Stimulated activated CD4-positive, alpha-beta T cell treated with anti-CD3 and anti-CD28 coated beads, Interleukin-15, amount 100 ng/mL, for 1 hour (primary cell): ENCODE data around the gene BST1.

Experiments used
- DNase-seq, 2 donors: peaks; one replicate each; pipeline ENCODE4 v3.0.0-alpha.2; 2020; ENCODE audit warnings: low read depth in 1 of 2, low spot score in 1 of 2

The BST1 gene

DNA sequence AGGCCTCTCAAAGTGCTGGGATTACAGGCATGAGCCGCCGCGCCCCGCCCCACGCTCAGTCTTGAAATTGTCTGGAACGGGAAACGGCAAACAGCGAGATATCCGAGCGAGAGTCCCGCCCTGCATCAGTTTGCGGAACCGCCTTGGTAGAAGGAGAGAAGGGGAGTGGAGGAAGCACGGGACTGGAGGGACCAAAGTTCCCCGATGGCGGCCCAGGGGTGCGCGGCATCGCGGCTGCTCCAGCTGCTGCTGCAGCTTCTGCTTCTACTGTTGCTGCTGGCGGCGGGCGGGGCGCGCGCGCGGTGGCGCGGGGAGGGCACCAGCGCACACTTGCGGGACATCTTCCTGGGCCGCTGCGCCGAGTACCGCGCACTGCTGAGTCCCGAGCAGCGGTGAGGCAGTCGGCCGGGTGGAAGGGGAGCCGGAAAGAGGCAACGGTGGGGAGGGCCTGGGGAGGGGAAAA lies at the start of gene BST1:
Gene BST1, plus strand, starts transcription at position 125 of the 463 bp plus-strand sequence. Its CDS starts 80 bp downstream, at position 205.
- peak; percentile 12 to 18 for DNase-seq

DNA sequence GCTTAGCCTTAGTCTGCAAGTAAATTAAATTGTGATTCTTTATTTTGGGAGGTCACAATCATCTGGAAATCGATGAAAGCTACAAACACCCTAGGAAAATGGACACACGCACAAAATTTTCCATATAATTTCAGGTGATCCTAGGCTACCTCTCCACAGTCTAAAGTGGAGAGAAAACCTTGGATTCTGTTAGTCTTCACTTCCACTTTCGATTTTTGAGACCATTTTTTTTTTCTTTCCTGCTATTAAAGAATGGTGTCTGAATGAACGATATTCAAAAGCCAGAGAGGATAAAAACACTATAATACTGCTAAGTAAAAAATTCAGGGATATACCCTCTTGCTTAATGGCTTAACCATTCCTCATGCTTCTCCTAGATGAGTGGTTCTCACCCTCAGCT lies 49.4 kb upstream of the BST1 start:
- no peak for DNase-seq

GRCh38 chr4:15653864-15654592 lies 48.8 kb upstream of the BST1 start:
- no peak for DNase-seq

- DNase-seq, result peak; percentile 12 to 16
These were observed 48.2 kb upstream of the BST1 start for GRCh38 chr4:15654593-15655222.

GRCh38 chr4:15655223-15656037 lies 47.4 kb upstream of the BST1 start, which contains the start of gene FBXL5:
FBXL5 (minus strand) TSS chr4:15655357; CDS start chr4:15655287, 70 bp downstream.
- peak; percentile 68 to 79 for DNase-seq

GRCh38 chr4:15656038-15656470 lies 46.8 kb upstream of the BST1 start:
- DNase-seq, result no peak

- DNase-seq, result no peak
These were observed 45.5 kb upstream of the BST1 start for GRCh38 chr4:15657366-15657765.

DNA sequence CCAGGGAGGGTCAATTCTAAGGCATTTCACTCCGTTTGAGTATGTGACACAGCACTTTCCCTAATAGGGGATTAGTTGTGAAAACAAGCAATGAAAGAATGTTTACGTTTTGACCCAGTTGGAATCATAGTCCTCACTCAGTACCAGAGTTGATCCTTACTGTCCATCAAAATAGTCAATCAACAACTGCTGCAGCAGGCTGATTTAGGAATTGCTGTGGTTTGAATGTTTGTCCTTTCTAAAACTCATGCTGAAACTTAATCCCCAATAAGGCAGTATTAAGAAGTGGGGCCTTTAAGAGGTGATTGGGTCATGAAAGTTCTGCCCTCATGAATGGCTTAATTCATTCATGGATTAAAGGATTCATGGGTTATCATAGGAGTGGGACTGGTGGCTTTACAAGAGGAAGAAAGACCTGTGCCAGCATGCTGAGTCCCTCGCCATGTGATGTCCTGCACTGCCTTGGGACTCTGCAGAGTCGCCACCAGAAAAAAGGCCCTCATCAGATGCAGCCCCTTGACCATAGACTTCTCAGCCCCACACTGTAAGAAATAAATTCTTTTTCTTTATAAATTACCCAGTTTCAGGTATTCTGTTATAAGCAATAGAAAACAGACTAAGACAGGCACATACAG lies 44.6 kb upstream of the BST1 start:
- no peak for DNase-seq

DNA sequence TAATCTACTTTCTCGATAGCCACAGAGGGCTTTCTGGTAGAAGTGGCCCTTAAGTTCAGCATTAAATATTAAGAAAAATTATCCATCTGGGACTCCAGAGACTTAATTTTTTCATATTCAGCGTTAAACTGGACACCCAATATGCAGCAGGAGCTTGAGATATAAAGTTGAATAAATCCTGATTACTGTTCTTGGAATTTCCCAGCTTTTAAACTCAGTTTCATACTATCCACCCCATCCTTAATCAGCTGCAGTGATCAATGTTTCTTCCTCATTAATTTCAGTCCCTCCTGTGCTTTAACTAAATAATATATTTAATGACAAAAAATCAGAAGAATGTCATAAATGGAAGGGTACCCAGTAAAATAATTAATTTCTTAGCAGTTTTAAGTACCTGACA lies 44.1 kb upstream of the BST1 start:
- no peak for DNase-seq

GRCh38 chr4:15659768-15660570 lies 42.9 kb upstream of the BST1 start:
- no peak for DNase-seq

GRCh38 chr4:15665753-15666365 lies 37.0 kb upstream of the BST1 start:
- DNase-seq, result no peak

- no peak for DNase-seq
These were observed 35.9 kb upstream of the BST1 start for GRCh38 chr4:15667006-15667405.

DNA sequence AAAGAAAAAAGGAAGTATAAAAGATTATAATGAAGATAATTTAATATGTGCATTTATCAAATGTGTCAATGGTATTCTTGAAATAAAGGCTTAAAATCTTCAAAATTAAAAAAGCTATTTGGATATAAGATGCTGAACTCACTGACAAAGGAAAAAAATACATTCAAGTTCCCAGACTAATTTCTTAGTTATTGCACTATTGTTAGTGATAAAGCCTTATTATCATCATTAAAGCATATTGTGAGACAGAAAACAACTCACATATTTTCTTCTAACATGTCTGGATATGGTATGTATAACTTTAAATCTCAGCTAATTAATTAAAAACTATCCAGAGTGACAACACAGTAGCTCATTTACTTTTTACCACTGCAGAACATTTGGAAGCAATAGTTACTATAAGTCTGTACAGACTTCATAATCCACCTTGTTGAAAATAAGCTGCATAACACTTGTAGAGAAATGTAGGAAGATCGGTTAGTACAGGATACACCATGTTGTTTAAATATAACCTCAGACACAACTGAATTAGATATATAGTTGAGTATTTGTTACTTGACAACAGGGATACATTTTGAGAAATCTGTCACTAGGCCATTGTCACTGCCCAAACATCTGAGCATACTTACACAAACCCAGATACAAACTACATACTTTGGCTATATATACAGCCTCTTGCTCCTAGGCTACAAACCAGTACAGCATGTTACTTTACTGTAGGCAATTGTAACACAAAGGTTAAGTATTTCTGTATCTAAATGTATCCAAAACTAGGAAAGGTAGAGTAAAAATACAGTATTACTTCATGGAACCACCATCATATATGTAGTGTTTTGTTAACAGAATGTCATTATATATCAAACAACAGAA lies 34.1 kb upstream of the BST1 start:
- DNase-seq, result no peak

- DNase-seq, result no peak
These were observed 32.3 kb upstream of the BST1 start for GRCh38 chr4:15670576-15670975.

- DNase-seq, result no peak
These were observed 30.8 kb upstream of the BST1 start for GRCh38 chr4:15672101-15672500.

GRCh38 chr4:15673337-15673736 lies 29.5 kb upstream of the BST1 start:
- no peak for DNase-seq

GRCh38 chr4:15674046-15674445 lies 28.8 kb upstream of the BST1 start:
- DNase-seq, result no peak

GRCh38 chr4:15674926-15675325 lies 27.9 kb upstream of the BST1 start:
- no peak for DNase-seq

- no peak for DNase-seq
These were observed 27.5 kb upstream of the BST1 start for GRCh38 chr4:15675356-15675755.
